Loucy (cell line): ENCODE results near the gene NEK7.

Experiments
- H2AFZ ChIP-seq: fragments of 200-600 bp; sonication (generic); 2 replicates; pipeline ENCODE4 v1.6.0; 2016; ENCODE audit warnings: antibody characterized with exemption, mild to moderate bottlenecking, low read length, moderate library complexity
- H3F3A ChIP-seq: fragments of 200-600 bp; 2 replicates; pipeline ENCODE4 v1.6.0; 2016; ENCODE audit warnings: antibody characterized with exemption, low read depth, mild to moderate bottlenecking
- H3K27me3 ChIP-seq: fragments of 200-600 bp; sonication (generic); 2 replicates; pipeline ENCODE4 v1.6.1; 2014; ENCODE audit warnings: low read length, mild to moderate bottlenecking; ENCODE audit not compliant: insufficient read depth, poor library complexity, severe bottlenecking
- H3K36me3 ChIP-seq: fragments of 200-600 bp; sonication (generic); 2 replicates; pipeline ENCODE4 v1.6.1; 2016; ENCODE audit warnings: low read length; ENCODE audit not compliant: insufficient read depth
- H3K4me1 ChIP-seq: fragments of 200-600 bp; sonication (generic); 2 replicates; pipeline ENCODE4 v1.5.1; 2014; ENCODE audit warnings: low read length, mild to moderate bottlenecking; ENCODE audit not compliant: insufficient read depth, poor library complexity, severe bottlenecking
- H3K4me2 ChIP-seq: fragments of 200-600 bp; sonication (generic); 2 replicates; pipeline ENCODE4 v1.6.0; 2014; ENCODE audit warnings: antibody characterized with exemption, low read length, low read depth, mild to moderate bottlenecking; ENCODE audit not compliant: poor library complexity, severe bottlenecking
- H3K4me3 ChIP-seq: fragments of 200-600 bp; sonication (generic); 2 replicates; pipeline ENCODE4 v1.5.1; 2014; ENCODE audit warnings: low read length, mild to moderate bottlenecking, mixed read lengths; ENCODE audit not compliant: poor library complexity, severe bottlenecking
- H3K79me2 ChIP-seq: fragments of 200-600 bp; sonication (generic); 2 replicates; pipeline ENCODE4 v1.6.1; 2014; ENCODE audit warnings: low read length; ENCODE audit not compliant: insufficient read depth
- H3K9ac ChIP-seq: fragments of 200-600 bp; sonication (generic); 2 replicates; pipeline ENCODE4 v1.6.0; 2014; ENCODE audit warnings: mild to moderate bottlenecking, low read depth, low read length, moderate library complexity; ENCODE audit not compliant: poor library complexity, severe bottlenecking
- H3K9me2 ChIP-seq: fragments of 200-600 bp; sonication (generic); replicated peaks from 2 replicates; pipeline ENCODE4 v1.6.1; 2016; ENCODE audit warnings: low read depth, low read length, mixed read lengths
- H3K9me3 ChIP-seq: fragments of 200-600 bp; sonication (generic); 2 replicates; pipeline ENCODE4 v1.6.1; 2014; ENCODE audit warnings: mild to moderate bottlenecking, antibody characterized with exemption, low read length, low read depth; ENCODE audit not compliant: insufficient read depth
- H4K20me1 ChIP-seq: fragments of 200-600 bp; sonication (generic); 2 replicates; pipeline ENCODE4 v1.6.0; 2014; ENCODE audit warnings: antibody characterized with exemption, low read length, mild to moderate bottlenecking; ENCODE audit not compliant: insufficient read depth, poor library complexity, severe bottlenecking
- CTCF ChIP-seq: fragments of 200-600 bp; sonication (generic); conservative IDR thresholded peaks from 2 replicates; pipeline ENCODE4 v1.5.1; 2014; ENCODE audit warnings: mild to moderate bottlenecking, antibody characterized with exemption, low read length
- EZH2phosphoT487 ChIP-seq: fragments of 200-600 bp; IDR thresholded peaks from 2 replicates; pipeline ENCODE4 v1.6.1; 2018; ENCODE audit warnings: antibody characterized with exemption, mild to moderate bottlenecking, moderate library complexity, borderline replicate concordance

The NEK7 gene

GRCh38 chr1:198269646-198269940 is 112.8 kb downstream of the NEK7 start:
- Histone ChIP-seq H4K20me1 (no peaks in the 10 kb centered on the region), H3K9me2 (no peaks in the 10 kb centered on the region), H3K36me3 (peaks cover 2% of the 10 kb centered on the region; the same call in 1 of the 2 replicates), H3K4me2 (peak overlapping the region; percentile 64), H3K9ac (peak overlapping the region; percentile 45), H3K4me1 (peaks cover 53% of the 10 kb centered on the region), H3K79me2 (peaks cover 39% of the 10 kb centered on the region), H3K27me3 (no peaks in the 10 kb centered on the region), H3K4me3 (peak overlapping the region; percentile 15), H3F3A (peaks cover 11% of the 10 kb centered on the region; the same call in 1 of the 2 replicates), H2AFZ (no peak overlapping the region), H3K9me3 (no peaks in the 10 kb centered on the region)
- TF ChIP-seq CTCF (no peak), EZH2phosphoT487 (no peak)

GRCh38 chr1:198270273-198270828 is 113.6 kb downstream of the NEK7 start:
- peaks cover 2% of the 10 kb centered on the region; the same call in 1 of the 2 replicates for H3K36me3 ChIP-seq
- no peak overlapping the region for H3K9ac ChIP-seq
- H4K20me1 ChIP-seq: no peaks in the 10 kb centered on the region
- H3K4me3 ChIP-seq: no peak overlapping the region
- TF ChIP-seq CTCF (no peak), EZH2phosphoT487 (no peak)
- peaks cover 44% of the 10 kb centered on the region for H3K79me2 ChIP-seq
- no peaks in the 10 kb centered on the region for H3K9me3 ChIP-seq
- peaks cover 45% of the 10 kb centered on the region for H3K4me1 ChIP-seq
- H3K4me2 ChIP-seq: no peak overlapping the region
- no peaks in the 10 kb centered on the region for H3K27me3 ChIP-seq
- H3F3A ChIP-seq: peaks cover 11% of the 10 kb centered on the region; the same call in 1 of the 2 replicates
- H2AFZ ChIP-seq: no peak overlapping the region
- no peaks in the 10 kb centered on the region for H3K9me2 ChIP-seq

- peaks cover 11% of the 10 kb centered on the region; the same call in 1 of the 2 replicates for H3F3A ChIP-seq
- H3K9me2 ChIP-seq: no peaks in the 10 kb centered on the region
- peaks cover 2% of the 10 kb centered on the region; the same call in 1 of the 2 replicates for H3K36me3 ChIP-seq
- peaks cover 51% of the 10 kb centered on the region for H3K4me1 ChIP-seq
- no peak overlapping the region for H3K4me2 ChIP-seq
- H3K79me2 ChIP-seq: peaks cover 53% of the 10 kb centered on the region
- no peaks in the 10 kb centered on the region for H3K9me3 ChIP-seq
- H4K20me1 ChIP-seq: no peaks in the 10 kb centered on the region
- TF ChIP-seq EZH2phosphoT487 (no peak), CTCF (no peak)
- H3K9ac ChIP-seq: no peak overlapping the region
- no peak overlapping the region for H3K4me3 ChIP-seq
- no peaks in the 10 kb centered on the region for H3K27me3 ChIP-seq
- no peak overlapping the region for H2AFZ ChIP-seq
Measured at GRCh38 chr1:198271467-198271866, 114.7 kb downstream of the NEK7 start.
